ENCODE measurements around the gene CUL9.

DNA sequence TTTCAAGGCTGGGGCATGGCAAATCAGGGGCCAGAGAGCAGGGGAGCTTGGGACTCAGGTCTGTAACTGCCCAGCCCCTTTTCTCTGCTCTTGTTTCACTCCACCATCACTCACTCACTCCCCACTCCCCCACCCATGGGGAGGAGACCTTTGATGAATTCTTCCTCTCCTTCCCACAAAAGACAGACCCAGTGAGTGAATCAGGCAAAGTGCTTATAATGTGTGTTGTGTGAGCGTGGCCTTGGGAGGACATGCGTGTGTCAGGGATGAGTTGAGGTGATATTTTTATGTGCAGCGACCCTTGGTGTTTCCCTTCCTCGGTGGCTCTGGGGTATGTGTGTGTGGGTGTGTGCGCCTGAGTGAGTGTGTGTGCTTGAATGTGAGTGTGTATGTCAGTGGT, 1.0 kb upstream of the CUL9 start:
- no peak for TF ChIP-seq CTCF (conservative IDR thresholded peaks at IDR 0.05 in 1 of 2, IDR thresholded peaks at IDR 0.05 in 1 of 2; ENCODE audit: extremely low read depth in 1 of 2, insufficient read depth in 1 of 2, low read depth in 1 of 2, low read length in 2 of 2)
- no peak for TF ChIP-seq EZH2 (IDR thresholded peaks at IDR 0.05; ENCODE audit: borderline replicate concordance, low read length)
